GM21529 (cell line): ENCODE data around the gene ZSCAN20.

Experiments
- ATAC-seq: cut with Tn5 transposase; IDR thresholded peaks from one replicate; pipeline ENCODE4 v1.9.1; 2021; ENCODE audit not compliant: unreplicated experiment

Gene ZSCAN20

DNA sequence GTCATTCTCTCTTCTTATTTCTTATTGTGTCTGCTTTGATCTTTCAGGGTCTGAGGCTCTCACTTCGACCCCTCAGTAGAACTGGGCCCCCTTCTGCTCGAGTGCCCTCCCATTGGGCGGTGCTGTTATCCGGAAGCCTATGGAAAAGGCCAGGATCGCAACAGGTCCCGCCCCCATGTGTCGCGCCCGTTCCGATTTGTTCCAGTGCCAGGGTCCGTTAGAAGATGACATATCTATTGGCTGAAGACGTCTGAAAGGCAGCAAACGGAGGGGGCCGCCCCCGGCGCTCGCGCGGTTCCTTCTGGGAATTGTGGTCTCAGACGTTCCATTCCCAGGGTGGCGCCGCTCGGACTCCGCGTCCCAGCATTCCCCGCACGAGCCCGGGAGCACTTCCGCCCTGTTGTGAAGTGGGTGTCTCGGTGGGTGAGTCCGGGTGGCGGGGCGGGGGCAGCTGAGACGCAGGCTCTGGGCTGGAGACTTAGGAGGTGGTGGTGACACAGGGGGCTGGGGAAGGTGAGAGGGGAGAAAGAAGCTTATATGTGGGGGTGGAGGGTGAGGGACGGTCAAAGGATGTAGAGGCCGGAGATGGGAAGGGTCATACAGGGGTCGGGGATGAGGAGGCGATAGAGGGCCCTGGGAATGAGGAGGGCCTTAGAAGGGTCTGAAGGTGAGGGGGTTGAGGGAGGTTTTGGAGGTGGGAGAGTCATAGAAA lies at the start of gene ZSCAN20:
Gene ZSCAN20, plus strand, starts transcription at position 377 of the 712 bp plus-strand sequence. CDS start 6,644 bp downstream, outside the sequence.
- ATAC-seq = peak; percentile 95

GRCh38 chr1:33424205-33424604 lies 48.2 kb upstream of the ZSCAN20 start:
- no peak for ATAC-seq

- ATAC-seq = no peak
Measured at GRCh38 chr1:33424610-33425009, 47.8 kb upstream of the ZSCAN20 start.

DNA sequence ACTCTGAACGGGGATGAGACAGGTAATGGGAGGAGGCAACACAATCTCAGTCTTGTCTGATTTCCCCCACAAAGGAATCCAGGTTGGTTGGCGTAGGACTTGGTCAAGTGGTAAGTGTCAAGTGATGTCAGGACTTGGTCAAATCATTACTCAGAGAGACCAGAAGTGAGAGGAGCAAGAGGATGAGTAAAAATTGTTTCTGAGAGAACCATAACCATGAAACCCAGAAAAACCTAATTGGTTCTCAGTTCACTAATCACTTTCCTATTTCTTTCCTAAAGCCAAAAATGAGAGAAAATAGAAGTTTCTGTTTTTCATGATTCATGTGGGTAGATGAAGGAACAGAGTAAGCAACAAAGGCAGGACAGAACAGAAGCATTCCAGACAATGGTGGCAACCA lies 46.5 kb upstream of the ZSCAN20 start:
- ATAC-seq = peak; percentile 55

GRCh38 chr1:33426916-33427315 lies 45.5 kb upstream of the ZSCAN20 start:
- ATAC-seq = no peak

DNA sequence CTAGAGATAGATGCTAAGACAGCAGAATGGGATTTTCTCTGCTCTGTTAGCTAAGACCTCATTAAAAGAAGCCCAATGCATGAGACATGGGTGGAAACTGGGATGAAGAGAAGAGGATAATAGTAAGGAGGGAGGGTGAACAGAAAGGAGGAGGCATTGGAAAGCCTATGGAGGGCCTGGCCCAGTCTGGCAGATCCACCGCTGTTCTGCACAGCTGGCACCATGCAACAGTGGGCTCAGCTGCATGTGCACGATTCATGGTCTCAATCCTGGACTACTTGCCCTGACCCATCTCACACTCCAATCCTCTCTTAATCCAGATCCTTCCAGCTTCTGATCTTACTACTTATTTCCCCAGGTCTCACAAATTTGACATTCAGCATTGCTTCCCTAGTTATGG lies 43.8 kb upstream of the ZSCAN20 start:
- no peak for ATAC-seq

- no peak for ATAC-seq
Measured at GRCh38 chr1:33429332-33429731, 43.1 kb upstream of the ZSCAN20 start.

- ATAC-seq = no peak
Measured at GRCh38 chr1:33429856-33430691, 42.4 kb upstream of the ZSCAN20 start.

GRCh38 chr1:33430692-33431593 lies 41.5 kb upstream of the ZSCAN20 start, which contains the start of gene PHC2:
PHC2 (minus strand) TSS chr1:33431095; CDS start chr1:33375539, 55,556 bp downstream.
- peak; percentile 93 for ATAC-seq

DNA sequence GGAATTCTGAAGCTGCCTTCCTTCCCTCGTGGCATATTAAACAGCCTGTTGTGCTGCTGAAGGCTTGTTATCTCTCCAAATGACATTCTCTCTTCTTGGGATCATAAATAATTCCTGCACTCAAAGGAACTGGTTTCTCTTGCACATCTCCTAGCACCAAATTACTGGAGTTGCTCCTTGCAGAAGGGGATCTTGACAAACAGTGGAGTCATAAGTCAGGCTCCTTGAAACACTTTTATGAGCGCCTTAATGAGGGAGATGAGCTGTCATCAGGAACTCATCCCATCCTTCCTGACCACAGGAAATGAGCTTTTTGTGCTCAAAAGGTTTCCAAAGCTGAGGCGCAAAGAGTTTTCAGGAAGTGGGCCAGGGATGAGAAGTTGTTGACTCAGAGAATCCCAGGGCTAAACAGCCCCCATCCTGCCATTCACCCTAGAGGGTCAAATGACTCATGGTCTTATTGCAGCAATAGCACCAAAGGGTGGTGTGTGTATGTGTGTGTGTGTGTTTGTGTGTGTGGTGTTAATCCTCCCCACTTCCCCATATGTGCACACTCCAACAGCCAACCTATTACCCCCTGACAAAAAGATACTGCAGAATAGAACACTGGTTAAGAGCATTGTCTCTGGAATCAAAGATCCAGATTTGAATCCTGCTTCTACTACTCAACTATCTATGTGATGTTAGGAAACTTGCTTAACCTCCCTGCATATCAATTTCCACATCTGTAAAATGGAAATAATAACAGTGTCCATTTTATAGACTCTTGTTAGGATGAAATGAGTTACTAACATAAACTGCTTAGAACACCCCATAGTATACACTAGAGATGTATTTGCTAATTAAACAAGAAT lies 38.7 kb upstream of the ZSCAN20 start:
- no peak for ATAC-seq

GRCh38 chr1:33434363-33434750 lies 38.1 kb upstream of the ZSCAN20 start:
- ATAC-seq = no peak

- ATAC-seq = no peak
Measured at GRCh38 chr1:33435096-33435820, 37.2 kb upstream of the ZSCAN20 start.

- ATAC-seq = no peak
Measured at GRCh38 chr1:33436557-33437285, 35.7 kb upstream of the ZSCAN20 start.

DNA sequence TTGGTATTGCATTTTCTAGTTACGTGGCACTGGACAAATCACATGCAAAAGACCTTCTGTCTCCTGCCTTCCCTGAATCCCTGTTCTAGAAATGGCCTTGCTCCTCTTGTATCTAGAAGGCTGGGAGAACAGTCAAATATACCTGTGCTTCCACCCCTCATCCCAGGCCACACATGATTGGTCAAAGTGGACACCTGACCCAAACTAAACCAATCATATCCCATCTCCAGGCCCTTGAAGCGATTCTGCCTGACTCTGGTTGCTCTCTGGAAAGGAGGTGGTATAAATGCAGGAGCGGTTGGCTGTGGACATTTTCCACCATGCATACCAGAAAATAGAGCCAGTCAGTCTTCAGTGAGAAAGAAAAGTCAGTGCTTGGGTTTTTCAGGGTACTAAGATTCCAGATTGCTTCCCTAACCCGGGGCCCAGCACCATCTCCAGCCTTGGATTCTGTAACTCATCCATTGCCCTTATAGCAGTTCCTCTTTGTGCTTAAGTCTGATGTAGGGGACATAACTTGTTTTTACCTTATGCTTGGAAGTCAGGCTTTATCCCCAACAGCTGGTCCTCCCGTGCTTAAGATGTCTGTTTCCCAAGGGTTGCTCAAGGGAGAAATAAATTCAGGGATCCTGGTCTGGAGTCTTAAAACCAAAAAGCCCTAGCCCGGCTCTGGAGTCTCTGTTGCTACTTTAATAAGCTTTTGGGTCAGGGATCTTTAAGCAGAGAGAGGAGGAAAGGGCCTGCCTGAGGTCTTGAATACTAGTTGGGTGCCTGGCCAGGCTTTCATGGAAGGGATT lies 33.9 kb upstream of the ZSCAN20 start:
- no peak for ATAC-seq

GRCh38 chr1:33439662-33440061 lies 32.8 kb upstream of the ZSCAN20 start:
- no peak for ATAC-seq

- ATAC-seq = no peak
Measured at GRCh38 chr1:33441088-33441745, 31.2 kb upstream of the ZSCAN20 start.

DNA sequence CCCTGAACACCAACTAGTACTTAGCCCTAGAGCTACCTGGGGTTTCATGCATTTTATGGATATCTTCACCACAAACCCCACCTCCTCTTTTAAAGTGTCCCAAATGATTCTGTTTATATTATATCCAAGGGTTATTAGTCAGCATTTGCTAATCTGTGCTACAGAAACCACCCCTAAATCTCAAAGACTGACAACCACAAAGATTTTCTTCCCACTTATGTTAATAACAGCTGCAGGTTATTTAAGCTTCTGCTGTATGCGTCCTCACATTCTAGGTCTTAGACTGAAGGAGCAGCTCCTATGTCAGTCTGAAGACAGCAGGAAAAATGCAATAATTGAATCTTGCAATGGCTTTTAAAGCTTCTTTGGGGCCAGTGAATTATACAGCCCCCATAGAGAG lies 30.3 kb upstream of the ZSCAN20 start:
- ATAC-seq = no peak
